Osteoblast (primary cell): ENCODE measurements around the gene C2orf74. TPM values are rescaled to one million over a fixed set of nuclear protein-coding genes. Genes with fewer than 3 reads are reported as not detected.
"Not testable (repeated sequence)": the region's sequence is repeated elsewhere in the genome, so short reads cannot be mapped to it uniquely, and the experiment has no call there.

Experiments used
- DNase-seq: peaks from one replicate; pipeline ENCODE4 v3.0.0; 2011; ENCODE audit warnings: low spot score, mixed read lengths; ENCODE audit not compliant: insufficient read length; ENCODE audit errors: missing footprints
- H2AFZ ChIP-seq: 2 replicates; pipeline ENCODE4 v1.6.0; 2011; ENCODE audit warnings: mild to moderate bottlenecking, low read length
- H3K27ac ChIP-seq: 2 replicates; pipeline ENCODE4 v1.5.1; 2011; ENCODE audit warnings: mild to moderate bottlenecking, low read depth, low read length, moderate library complexity
- H3K27me3 ChIP-seq: 2 replicates; pipeline ENCODE4 v1.6.0; 2012; ENCODE audit warnings: mild to moderate bottlenecking, control low read depth, inconsistent platforms, low read length, moderate library complexity; ENCODE audit not compliant: insufficient read depth
- H3K36me3 ChIP-seq: 2 replicates; pipeline ENCODE4 v1.5.1; 2011; ENCODE audit warnings: mild to moderate bottlenecking, low read length, control low read depth, moderate library complexity; ENCODE audit not compliant: insufficient read depth
- H3K4me1 ChIP-seq: 2 replicates; pipeline ENCODE4 v1.5.1; 2011; ENCODE audit warnings: mild to moderate bottlenecking, low read length, control low read depth, moderate library complexity; ENCODE audit not compliant: insufficient read depth
- H3K4me2 ChIP-seq: 2 replicates; pipeline ENCODE4 v1.6.0; 2011; ENCODE audit warnings: mild to moderate bottlenecking, low read length; ENCODE audit not compliant: insufficient read depth
- H3K4me3 ChIP-seq: fragments of 200-600 bp; sonication (generic); 3 replicates; pipeline ENCODE4 v1.5.1; 2012; ENCODE audit warnings: mild to moderate bottlenecking, low read length, inconsistent platforms; ENCODE audit not compliant: insufficient read depth
- H3K79me2 ChIP-seq: 2 replicates; pipeline ENCODE4 v1.6.0; 2012; ENCODE audit warnings: mild to moderate bottlenecking, low read length, control low read depth, inconsistent platforms; ENCODE audit not compliant: insufficient read depth
- H3K9me3 ChIP-seq: 2 replicates; pipeline ENCODE4 v1.5.1; 2011; ENCODE audit warnings: low read depth, low read length, control low read depth
- H4K20me1 ChIP-seq: 2 replicates; pipeline ENCODE4 v1.6.0; 2012; ENCODE audit warnings: mild to moderate bottlenecking, low read length, control low read depth; ENCODE audit not compliant: insufficient read depth
- total RNA-seq: library from RNA; depleted of rRNA; stranded (reverse); fragments of >200 nt; gene quantifications from 2 replicates; pipeline ENCODE4 v1.2.3, GENCODE V29; 2012
- TF ChIP-seq, protein P1 (sequence below): IDR thresholded peaks from 2 replicates; pipeline ENCODE4 v1.5.1; 2011; ENCODE audit warnings: mild to moderate bottlenecking, low read depth, low read length, moderate library complexity; ENCODE audit errors: extremely low read depth

The C2orf74 gene
- total RNA-seq, 1 donor: 6.2 TPM

DNA sequence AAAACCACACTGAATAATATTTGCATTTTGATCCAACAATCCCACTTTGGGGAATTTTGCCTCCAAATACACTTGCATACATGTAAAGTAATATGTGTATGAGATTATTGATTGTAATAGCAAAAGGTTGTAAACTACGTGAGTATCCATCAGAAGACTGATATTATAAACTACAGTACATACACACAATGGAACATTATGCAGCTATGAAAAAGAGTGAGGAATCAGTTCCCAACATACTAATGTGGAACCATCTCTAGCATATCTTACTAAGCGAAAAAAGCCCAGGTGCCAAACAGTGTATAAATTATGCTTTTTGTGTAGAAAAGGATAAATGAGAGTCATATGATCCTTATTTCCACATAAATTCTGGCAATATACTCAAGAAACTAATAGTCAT, 16.0 kb upstream of the C2orf74 start:
- H3K4me2 ChIP-seq: peak overlapping the region; percentile 98
- H3K9me3 ChIP-seq: no peaks in the 10 kb centered on the region
- peaks cover 9% of the 10 kb centered on the region for H3K4me1 ChIP-seq
- H3K27me3 ChIP-seq: no peaks in the 10 kb centered on the region
- H3K79me2 ChIP-seq: peaks cover 8% of the 10 kb centered on the region
- DNase-seq: no peak
- no peaks in the 10 kb centered on the region for H4K20me1 ChIP-seq
- H3K36me3 ChIP-seq: peaks cover 18% of the 10 kb centered on the region
- H3K27ac ChIP-seq: no peak overlapping the region
- TF ChIP-seq, protein P1, sequence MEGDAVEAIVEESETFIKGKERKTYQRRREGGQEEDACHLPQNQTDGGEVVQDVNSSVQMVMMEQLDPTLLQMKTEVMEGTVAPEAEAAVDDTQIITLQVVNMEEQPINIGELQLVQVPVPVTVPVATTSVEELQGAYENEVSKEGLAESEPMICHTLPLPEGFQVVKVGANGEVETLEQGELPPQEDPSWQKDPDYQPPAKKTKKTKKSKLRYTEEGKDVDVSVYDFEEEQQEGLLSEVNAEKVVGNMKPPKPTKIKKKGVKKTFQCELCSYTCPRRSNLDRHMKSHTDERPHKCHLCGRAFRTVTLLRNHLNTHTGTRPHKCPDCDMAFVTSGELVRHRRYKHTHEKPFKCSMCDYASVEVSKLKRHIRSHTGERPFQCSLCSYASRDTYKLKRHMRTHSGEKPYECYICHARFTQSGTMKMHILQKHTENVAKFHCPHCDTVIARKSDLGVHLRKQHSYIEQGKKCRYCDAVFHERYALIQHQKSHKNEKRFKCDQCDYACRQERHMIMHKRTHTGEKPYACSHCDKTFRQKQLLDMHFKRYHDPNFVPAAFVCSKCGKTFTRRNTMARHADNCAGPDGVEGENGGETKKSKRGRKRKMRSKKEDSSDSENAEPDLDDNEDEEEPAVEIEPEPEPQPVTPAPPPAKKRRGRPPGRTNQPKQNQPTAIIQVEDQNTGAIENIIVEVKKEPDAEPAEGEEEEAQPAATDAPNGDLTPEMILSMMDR: no peak
- H3K4me3 ChIP-seq: peak overlapping the region; percentile 94
- H2AFZ ChIP-seq: no peak overlapping the region

DNA sequence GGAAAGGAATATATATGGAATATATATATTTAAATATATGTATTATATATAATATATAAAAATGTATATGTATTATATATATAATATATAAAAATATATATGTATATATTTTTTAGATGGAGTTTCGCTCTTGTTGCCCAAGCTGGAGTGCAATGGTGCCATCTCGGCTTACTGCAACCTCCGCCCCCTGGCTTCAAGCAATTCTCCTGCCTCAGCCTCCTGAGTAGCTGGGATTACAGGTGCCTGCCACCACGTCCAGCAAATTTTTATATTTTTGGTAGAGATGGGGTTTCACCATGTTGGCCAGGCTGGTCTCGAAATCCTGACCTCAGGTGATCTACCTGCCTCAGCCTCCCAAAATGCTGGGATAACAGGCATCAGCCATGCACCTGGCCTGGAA, 13.9 kb upstream of the C2orf74 start:
- H3K27me3 ChIP-seq, H3K27ac ChIP-seq, H3K79me2 ChIP-seq, DNase-seq, H3K4me3 ChIP-seq, H3K9me3 ChIP-seq, H2AFZ ChIP-seq, H4K20me1 ChIP-seq, H3K4me2 ChIP-seq, H3K4me1 ChIP-seq: not testable (repeated sequence)
- H3K36me3 ChIP-seq: peaks cover 25% of the 10 kb centered on the region

DNA sequence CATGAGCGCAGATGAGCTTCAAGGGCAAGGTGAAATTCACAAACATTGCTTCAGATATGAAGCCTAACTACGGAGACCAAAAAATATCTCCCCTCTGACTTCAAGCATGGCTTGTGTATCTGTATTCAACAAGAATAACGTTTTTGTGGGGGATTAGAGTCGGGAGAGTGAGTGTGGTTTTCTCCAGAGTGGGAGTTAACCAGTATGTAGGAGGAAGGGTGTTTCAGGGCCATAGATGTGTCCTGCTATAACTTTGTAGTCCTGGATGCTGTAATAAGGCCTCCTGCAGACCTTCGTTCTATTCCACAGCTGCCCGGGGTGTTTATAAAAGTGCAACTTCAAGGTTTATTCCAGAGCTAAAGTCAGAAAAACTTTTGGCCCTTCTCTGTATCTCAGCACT, 12.9 kb upstream of the C2orf74 start:
- Histone ChIP-seq H2AFZ (no peak overlapping the region), H3K4me1 (peaks cover 9% of the 10 kb centered on the region), H3K79me2 (peaks cover 10% of the 10 kb centered on the region), H3K27me3 (no peaks in the 10 kb centered on the region), H3K27ac (no peak overlapping the region), H3K9me3 (no peaks in the 10 kb centered on the region), H3K4me3 (no peak overlapping the region), H4K20me1 (no peaks in the 10 kb centered on the region), H3K36me3 (peaks cover 20% of the 10 kb centered on the region), H3K4me2 (no peak overlapping the region)
- TF ChIP-seq, protein P1: no peak
- no peak for DNase-seq

DNA sequence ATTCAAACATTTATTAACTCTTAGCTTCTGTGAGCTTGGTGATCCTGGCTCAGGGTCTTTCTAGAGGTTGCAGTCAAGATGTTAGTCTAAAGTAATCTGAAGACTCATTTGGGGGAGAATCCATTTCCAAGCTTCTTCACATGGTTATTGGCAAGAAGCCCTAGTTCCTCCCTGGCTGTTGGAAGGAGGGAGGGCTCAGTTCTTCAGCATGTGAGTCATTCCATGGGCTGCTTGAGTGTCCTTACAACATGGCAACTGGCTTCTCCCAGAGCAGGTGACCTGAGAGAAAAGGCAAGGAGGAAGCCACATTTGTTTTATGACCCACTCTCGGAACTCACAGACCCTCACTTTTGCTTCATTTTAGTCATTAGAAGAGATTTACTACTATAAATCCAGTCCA, 10.6 kb upstream of the C2orf74 start:
- H3K36me3 ChIP-seq: peaks cover 20% of the 10 kb centered on the region
- TF ChIP-seq, protein P1: no peak
- H3K4me2 ChIP-seq: no peak overlapping the region
- peak; percentile 49 for DNase-seq
- no peak overlapping the region for H3K27ac ChIP-seq
- peaks cover 2% of the 10 kb centered on the region for H3K79me2 ChIP-seq
- H3K27me3 ChIP-seq: no peaks in the 10 kb centered on the region
- no peaks in the 10 kb centered on the region for H3K9me3 ChIP-seq
- H4K20me1 ChIP-seq: no peaks in the 10 kb centered on the region
- H3K4me1 ChIP-seq: no peaks in the 10 kb centered on the region
- H2AFZ ChIP-seq: no peak overlapping the region
- H3K4me3 ChIP-seq: no peak overlapping the region
